SHP77 (cell line): Measurements from ENCODE around the gene FAM227B.
"Not testable (repeated sequence)": the region's sequence is repeated elsewhere in the genome, so short reads cannot be mapped to it uniquely, and the experiment has no call there.

Experiments
- DNase-seq, 2 experiments: peaks; one replicate each; lab custom pipeline; 2025; lab: John Stamatoyannopoulos, UW

The FAM227B gene

GRCh38 chr15:49438962-49439631 lies 181.5 kb downstream of the FAM227B start:
- no peak for DNase-seq

- DNase-seq = no peak
Measured at GRCh38 chr15:49436751-49437150, 183.9 kb downstream of the FAM227B start.

- DNase-seq = no peak
Measured at GRCh38 chr15:49435174-49435573, 185.4 kb downstream of the FAM227B start.

- no peak for DNase-seq
Measured at GRCh38 chr15:49430046-49430445, 190.6 kb downstream of the FAM227B start.

- no peak for DNase-seq
Measured at GRCh38 chr15:49428409-49429095, 192.1 kb downstream of the FAM227B start.

- no peak for DNase-seq
Measured at GRCh38 chr15:49427372-49427771, 193.2 kb downstream of the FAM227B start.

GRCh38 chr15:49424954-49425353 lies 195.7 kb downstream of the FAM227B start:
- DNase-seq = no peak

- DNase-seq = no peak
Measured at GRCh38 chr15:49423901-49424550, 196.6 kb downstream of the FAM227B start.

- no peak for DNase-seq
Measured at GRCh38 chr15:49423021-49423420, 197.6 kb downstream of the FAM227B start, which contains the start of gene FGF7. TSS of gene FGF7 (plus strand) at chr15:49423242. CDS start at chr15:49424298, 1,056 bp downstream.

- DNase-seq = peak; percentile 19 to 27
Measured at GRCh38 chr15:49421991-49422390, 198.6 kb downstream of the FAM227B start.

GRCh38 chr15:49418811-49419210 lies 201.8 kb downstream of the FAM227B start:
- no peak for DNase-seq

- no peak for DNase-seq
Measured at GRCh38 chr15:49415638-49416037, 205.0 kb downstream of the FAM227B start.

- no peak for DNase-seq
Measured at GRCh38 chr15:49415149-49415548, 205.5 kb downstream of the FAM227B start.

GRCh38 chr15:49412797-49413196 lies 207.8 kb downstream of the FAM227B start:
- no peak for DNase-seq

GRCh38 chr15:49410641-49411040 lies 210.0 kb downstream of the FAM227B start:
- no peak for DNase-seq

GRCh38 chr15:49406352-49407118 lies 214.1 kb downstream of the FAM227B start:
- DNase-seq = no peak

- not testable (repeated sequence) for DNase-seq
Measured at GRCh38 chr15:49402515-49403296, 217.9 kb downstream of the FAM227B start.

- no peak for DNase-seq
Measured at GRCh38 chr15:49387471-49387870, 233.1 kb downstream of the FAM227B start.

- no peak for DNase-seq
Measured at GRCh38 chr15:49383266-49383665, 237.4 kb downstream of the FAM227B start.

GRCh38 chr15:49382394-49382793 lies 238.2 kb downstream of the FAM227B start:
- DNase-seq = no peak

- DNase-seq = no peak
Measured at GRCh38 chr15:49380912-49381311, 239.7 kb downstream of the FAM227B start.
